ENCODE measurements around the gene NHS. TPM values are rescaled to one million over a fixed set of nuclear protein-coding genes. Genes with fewer than 3 reads are reported as not detected.

Gene NHS
- total and polyA plus RNA-seq, 2 of the 4 experiments (the other 2 are of a cell fraction) = 0.36 to 0.90 TPM

DNA sequence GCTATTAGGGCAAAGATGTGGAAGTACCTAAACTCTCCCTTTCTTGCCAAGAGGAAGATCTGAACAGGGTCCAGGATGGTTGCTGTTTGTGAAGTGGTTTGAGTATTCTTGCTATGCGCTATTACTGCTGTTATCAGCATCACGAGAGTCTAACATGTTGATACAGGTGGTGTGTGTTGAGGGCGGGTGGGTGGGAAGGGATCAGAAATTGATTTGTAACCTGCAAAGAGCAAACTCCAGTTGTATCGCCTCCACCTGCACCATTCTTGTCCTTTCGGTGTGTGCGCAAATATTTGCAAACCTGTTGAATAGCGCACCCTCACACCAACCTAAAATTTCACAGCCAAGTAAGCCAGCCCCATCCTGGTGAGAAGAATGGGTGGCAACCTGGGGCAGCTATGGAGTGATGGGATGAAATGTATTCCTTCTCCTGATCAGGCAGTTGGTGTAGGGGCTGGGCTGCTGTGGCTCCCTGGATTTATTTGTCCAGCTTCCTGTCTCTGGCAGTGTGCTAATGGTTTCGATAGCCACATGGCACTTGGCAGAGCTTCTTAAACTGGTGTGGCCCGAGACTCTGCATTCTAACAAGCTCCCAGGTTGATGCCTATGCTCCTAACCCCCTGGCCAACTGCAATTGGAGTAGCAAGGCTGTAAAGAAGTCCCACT is 259.7 kb downstream of the NHS start:
- no peak overlapping the region for H2AK9ac ChIP-seq (replicated peaks; ENCODE audit: low read depth, low read length, poor library complexity)
- in situ Hi-C loops (cut with MboI; ENCODE audit: low sequenced_read_pairs) (no loop called here), dilution Hi-C loops (cut with HindIII; ENCODE audit: low sequenced_read_pairs, unreplicated experiment) (no loop called here), intact Hi-C loops (cut with micrococcal nuclease) (no loop called here)
- 62% methylated on average over 2 of the region's 9 CpGs; no CpG with 5 or more reads in 1 of the 2 experiments for WGBS, 2 experiments (ENCODE audit: extremely low coverage in 2 of 2, insufficient read length in 1 of 2)
- H2AFZ ChIP-seq (replicated peaks; ENCODE audit: low read length, poor library complexity) = peak overlapping the region; percentile 24
- H4K5ac ChIP-seq (ENCODE audit: low read depth, low read length) = no peak overlapping the region
- DNase-seq (no peak), ATAC-seq (ENCODE audit: low read depth) (no peak)
- H3K23ac ChIP-seq (ENCODE audit: low read depth, low read length) = no peak overlapping the region
- no peaks in the 10 kb centered on the region for H3K9me1 ChIP-seq (ENCODE audit: insufficient read depth, low read length)
- TF ChIP-seq RFX5 (IDR thresholded peaks at IDR 0.05; ENCODE audit: low read depth, low read length) = no peak
- TF ChIP-seq MXI1 (IDR thresholded peaks at IDR 0.05; ENCODE audit: borderline replicate concordance, low read depth, low read length) = no peak
- peaks cover 2% of the 10 kb centered on the region; the same call in 1 of the 2 replicates for H3K4me1 ChIP-seq (ENCODE audit: control insufficient read depth, insufficient read depth, low read length)
- no peak overlapping the region for H3K27ac ChIP-seq (ENCODE audit: insufficient read depth, low read length)
- no peak overlapping the region for H2BK15ac ChIP-seq (ENCODE audit: low read depth, low read length)
- no peaks in the 10 kb centered on the region for H4K20me1 ChIP-seq (ENCODE audit: insufficient read depth, low read length)
- H2BK5ac ChIP-seq (ENCODE audit: low read depth, low read length, poor library complexity, severe bottlenecking) = no peak overlapping the region
- H3K4ac ChIP-seq (ENCODE audit: low read depth, low read length) = no peak overlapping the region
- no peak overlapping the region for H3K18ac ChIP-seq (ENCODE audit: low read depth, low read length)
- no peaks in the 10 kb centered on the region; the same call in 1 of the 2 replicates for H3K27me3 ChIP-seq (ENCODE audit: control insufficient read depth, insufficient read depth, low read length)
- H4K91ac ChIP-seq (ENCODE audit: insufficient read depth, low read depth, low read length) = no peak overlapping the region
- no peak overlapping the region for H2BK20ac ChIP-seq (ENCODE audit: low read depth, low read length)
- H3K4me3 ChIP-seq (ENCODE audit: insufficient read depth, low read depth, low read length) = no peak overlapping the region
- H2BK120ac ChIP-seq (ENCODE audit: low read depth, low read length) = no peak overlapping the region
- no peak overlapping the region for H3K14ac ChIP-seq (replicated peaks; ENCODE audit: low read depth, low read length)
- H3K56ac ChIP-seq (ENCODE audit: extremely low read depth, insufficient read depth, low read length) = no peak overlapping the region
- no peak overlapping the region for H2AK5ac ChIP-seq (ENCODE audit: low read depth, low read length)
- no peaks in the 10 kb centered on the region; a peak in 1 of 4 replicates for H3K79me1 ChIP-seq (ENCODE audit: low read depth in 1 of 2, low read length in 2 of 2)
- no peak overlapping the region for H3K4me2 ChIP-seq (ENCODE audit: low read depth, low read length)
- ChIA-PET POLR2A (ENCODE audit: unreplicated experiment) (no interaction called here), CTCF (no interaction called here)
- H4K8ac ChIP-seq (ENCODE audit: low read depth in 2 of 2, low read length in 2 of 2) = no peak overlapping the region
- H3K9ac ChIP-seq (ENCODE audit: low read depth, low read length) = no peak overlapping the region
- H3K9me3 ChIP-seq (ENCODE audit: control insufficient read depth, insufficient read depth, low read length) = no peaks in the 10 kb centered on the region
- H3K36me3 ChIP-seq (ENCODE audit: control insufficient read depth, insufficient read depth, low read length) = no peaks in the 10 kb centered on the region
- BruUV-seq (replicated peaks) = no TSS peak
